Measurements from ENCODE around the gene CHST5. TPM values are rescaled to one million over a fixed set of nuclear protein-coding genes. Genes with fewer than 3 reads are reported as not detected.
A peak's percentile ranks its signal among the peaks of the same experiment; 100 is the strongest.

Gene CHST5
- total RNA-seq, 1 donor from 2014 or later = 0.07 TPM

DNA sequence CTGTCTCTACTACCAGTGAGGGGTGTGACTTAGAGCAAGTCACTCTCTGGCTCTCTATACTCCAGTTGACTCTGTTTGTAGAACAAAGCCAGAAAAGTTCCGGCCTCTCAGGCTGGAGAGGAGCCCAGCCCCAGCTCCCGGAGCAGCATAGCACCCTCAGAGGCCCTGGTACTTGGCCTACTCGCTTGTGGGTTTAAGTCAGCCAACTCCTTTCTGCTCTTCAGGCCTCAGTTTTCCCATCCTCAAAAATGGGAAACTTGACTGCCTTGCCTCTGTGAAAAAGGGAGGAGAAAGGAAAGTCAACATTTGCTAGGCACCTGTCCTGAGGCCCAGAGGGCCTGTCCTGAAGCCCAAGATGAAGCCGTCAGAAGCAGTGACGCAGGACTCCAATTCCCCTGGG lies 41.7 kb downstream of the CHST5 start:
- Mint-ChIP-seq H3K27ac (ENCODE audit: unreplicated experiment) (no peak overlapping the region), H3K4me1 (ENCODE audit: low read depth) (peaks cover 18% of the 10 kb centered on the region), H3K9me3 (ENCODE audit: low read depth) (no peaks in the 10 kb centered on the region), H3K4me3 (ENCODE audit: unreplicated experiment) (peak overlapping the region; percentile 83), H3K36me3 (ENCODE audit: low read depth) (no peaks in the 10 kb centered on the region), H3K27me3 (ENCODE audit: low read depth) (no peaks in the 10 kb centered on the region)
- no peak for DNase-seq (ENCODE audit: low spot score)
- TF ChIP-seq, protein P1, sequence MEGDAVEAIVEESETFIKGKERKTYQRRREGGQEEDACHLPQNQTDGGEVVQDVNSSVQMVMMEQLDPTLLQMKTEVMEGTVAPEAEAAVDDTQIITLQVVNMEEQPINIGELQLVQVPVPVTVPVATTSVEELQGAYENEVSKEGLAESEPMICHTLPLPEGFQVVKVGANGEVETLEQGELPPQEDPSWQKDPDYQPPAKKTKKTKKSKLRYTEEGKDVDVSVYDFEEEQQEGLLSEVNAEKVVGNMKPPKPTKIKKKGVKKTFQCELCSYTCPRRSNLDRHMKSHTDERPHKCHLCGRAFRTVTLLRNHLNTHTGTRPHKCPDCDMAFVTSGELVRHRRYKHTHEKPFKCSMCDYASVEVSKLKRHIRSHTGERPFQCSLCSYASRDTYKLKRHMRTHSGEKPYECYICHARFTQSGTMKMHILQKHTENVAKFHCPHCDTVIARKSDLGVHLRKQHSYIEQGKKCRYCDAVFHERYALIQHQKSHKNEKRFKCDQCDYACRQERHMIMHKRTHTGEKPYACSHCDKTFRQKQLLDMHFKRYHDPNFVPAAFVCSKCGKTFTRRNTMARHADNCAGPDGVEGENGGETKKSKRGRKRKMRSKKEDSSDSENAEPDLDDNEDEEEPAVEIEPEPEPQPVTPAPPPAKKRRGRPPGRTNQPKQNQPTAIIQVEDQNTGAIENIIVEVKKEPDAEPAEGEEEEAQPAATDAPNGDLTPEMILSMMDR (IDR thresholded peaks at IDR 0.05) = no peak

DNA sequence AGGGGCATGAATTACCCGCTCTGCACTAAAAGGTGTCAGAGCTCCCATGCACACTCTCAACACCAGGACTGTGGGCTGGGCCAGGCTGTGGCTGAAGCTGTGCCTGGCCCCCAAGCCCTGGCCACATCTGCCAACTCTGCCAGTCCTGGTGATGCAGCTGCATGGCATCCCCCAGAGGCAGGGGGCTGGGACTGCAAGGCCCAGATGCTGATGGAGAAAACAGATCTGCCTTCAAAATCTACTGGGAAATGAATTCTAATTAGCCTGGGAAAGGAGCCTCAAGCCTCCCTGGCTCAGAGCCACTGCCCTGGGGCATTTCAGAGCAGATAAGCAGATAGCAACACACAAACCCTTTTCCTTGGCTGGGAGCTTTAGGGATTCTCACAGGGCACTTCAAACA lies 44.0 kb downstream of the CHST5 start:
- H3K36me3 Mint-ChIP-seq (ENCODE audit: low read depth) = no peaks in the 10 kb centered on the region
- H3K27me3 Mint-ChIP-seq (ENCODE audit: low read depth) = no peaks in the 10 kb centered on the region
- TF ChIP-seq, protein P1 (IDR thresholded peaks at IDR 0.05) = peak; percentile 36
- no peak overlapping the region for H3K27ac Mint-ChIP-seq (ENCODE audit: unreplicated experiment)
- H3K9me3 Mint-ChIP-seq (ENCODE audit: low read depth) = no peaks in the 10 kb centered on the region
- H3K4me3 Mint-ChIP-seq (ENCODE audit: unreplicated experiment) = no peak overlapping the region
- DNase-seq (ENCODE audit: low spot score) = no peak
- peaks cover 10% of the 10 kb centered on the region for H3K4me1 Mint-ChIP-seq (ENCODE audit: low read depth)

DNA sequence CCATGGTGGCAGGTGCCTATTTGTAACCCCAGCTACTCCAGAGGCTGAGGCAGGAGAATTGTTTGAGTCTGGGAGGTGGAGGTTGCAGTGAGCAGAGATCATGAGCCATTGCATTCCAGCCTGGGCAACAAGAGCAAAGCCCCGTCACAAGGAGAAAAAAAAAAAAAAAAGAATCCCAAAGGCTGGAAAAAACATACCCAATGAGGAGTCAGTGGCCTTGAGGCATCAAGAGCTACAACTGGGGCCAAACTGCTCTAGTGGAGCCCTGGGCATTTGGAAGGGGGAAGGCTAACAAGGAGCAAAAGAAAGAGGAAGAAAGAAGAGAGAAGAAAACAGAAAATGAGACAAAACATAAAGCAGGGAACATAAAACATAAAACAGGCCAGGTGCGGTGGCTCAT lies 47.6 kb downstream of the CHST5 start:
- Mint-ChIP-seq H3K4me3 (ENCODE audit: unreplicated experiment) (no peak overlapping the region), H3K27me3 (ENCODE audit: low read depth) (no peaks in the 10 kb centered on the region), H3K4me1 (ENCODE audit: low read depth) (peaks cover 4% of the 10 kb centered on the region), H3K9me3 (ENCODE audit: low read depth) (no peaks in the 10 kb centered on the region), H3K27ac (ENCODE audit: unreplicated experiment) (no peak overlapping the region), H3K36me3 (ENCODE audit: low read depth) (no peaks in the 10 kb centered on the region)
- TF ChIP-seq, protein P1 (IDR thresholded peaks at IDR 0.05) = no peak
- no peak for DNase-seq (ENCODE audit: low spot score)

DNA sequence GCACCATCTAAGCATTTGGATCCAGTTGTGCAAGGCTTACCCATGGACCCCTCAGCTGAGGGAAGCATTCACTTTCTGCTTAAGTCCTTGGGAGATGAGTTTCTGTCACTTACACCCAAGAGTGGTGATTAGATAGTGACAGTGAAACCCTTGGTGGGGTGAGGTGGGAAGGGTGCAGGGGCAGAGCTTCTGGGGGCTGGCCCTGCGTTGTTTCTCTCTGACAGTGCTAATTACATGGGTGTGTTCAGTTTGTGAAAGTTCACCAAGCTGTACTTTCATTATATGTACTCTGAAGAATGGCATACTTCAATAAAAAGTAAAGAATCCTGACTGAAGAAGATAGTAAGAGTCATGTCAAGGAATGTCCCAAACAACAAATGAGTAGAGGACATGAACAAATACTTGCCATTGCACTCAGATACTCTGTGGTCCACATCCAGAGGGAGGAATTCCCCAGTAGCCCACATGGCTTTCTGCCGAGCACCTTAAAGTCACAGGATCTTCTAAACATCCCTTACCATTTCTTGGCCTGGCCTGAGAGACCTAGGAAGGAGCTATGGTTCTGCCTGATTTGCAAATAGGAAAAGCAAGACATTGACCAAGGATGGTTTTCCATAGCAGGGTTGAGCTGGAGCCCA lies 49.1 kb downstream of the CHST5 start:
- Mint-ChIP-seq H3K4me1 (ENCODE audit: low read depth) (peaks cover under 1% of the 10 kb centered on the region), H3K4me3 (ENCODE audit: unreplicated experiment) (no peak overlapping the region), H3K9me3 (ENCODE audit: low read depth) (no peaks in the 10 kb centered on the region), H3K27ac (ENCODE audit: unreplicated experiment) (no peak overlapping the region), H3K27me3 (ENCODE audit: low read depth) (no peaks in the 10 kb centered on the region), H3K36me3 (ENCODE audit: low read depth) (no peaks in the 10 kb centered on the region)
- no peak for DNase-seq (ENCODE audit: low spot score)
- TF ChIP-seq, protein P1 (IDR thresholded peaks at IDR 0.05) = no peak

DNA sequence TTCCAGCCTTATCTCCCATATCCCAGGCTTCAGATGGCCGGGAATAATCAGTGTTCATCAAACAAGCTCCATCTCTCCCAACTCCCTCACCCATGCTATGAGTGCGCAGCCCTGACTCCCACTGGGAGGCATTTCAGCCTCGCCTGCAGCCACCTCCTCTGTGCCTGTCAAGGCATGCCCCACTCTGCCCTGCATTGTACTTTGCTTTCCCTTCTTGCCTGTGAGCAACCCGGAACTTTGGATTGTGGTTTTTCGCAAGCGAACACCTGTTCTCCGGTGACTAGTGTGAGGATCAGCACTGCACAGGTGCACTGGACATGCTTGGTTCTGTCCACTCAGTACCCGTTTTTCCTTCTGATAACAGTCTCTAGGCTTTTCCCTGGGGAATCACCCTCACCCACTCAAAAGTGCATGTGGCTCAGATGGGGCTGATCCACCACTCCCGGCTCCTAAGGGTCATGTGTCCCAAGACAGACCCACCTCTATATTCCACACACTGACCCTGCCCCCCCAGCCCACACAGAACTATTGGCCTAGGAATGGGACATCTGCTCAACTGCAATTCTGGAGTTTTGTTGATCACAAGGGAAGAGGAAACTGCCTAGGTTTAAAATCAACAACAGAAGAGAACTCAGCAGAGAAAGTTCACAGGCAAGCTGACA lies 49.8 kb downstream of the CHST5 start:
- no peak for DNase-seq (ENCODE audit: low spot score)
- no peak overlapping the region for H3K4me3 Mint-ChIP-seq (ENCODE audit: unreplicated experiment)
- no peaks in the 10 kb centered on the region for H3K27me3 Mint-ChIP-seq (ENCODE audit: low read depth)
- H3K4me1 Mint-ChIP-seq (ENCODE audit: low read depth) = no peaks in the 10 kb centered on the region
- TF ChIP-seq, protein P1 (IDR thresholded peaks at IDR 0.05) = no peak
- no peaks in the 10 kb centered on the region for H3K9me3 Mint-ChIP-seq (ENCODE audit: low read depth)
- H3K36me3 Mint-ChIP-seq (ENCODE audit: low read depth) = no peaks in the 10 kb centered on the region
- H3K27ac Mint-ChIP-seq (ENCODE audit: unreplicated experiment) = no peak overlapping the region
